Osteoblast (primary cell): Measurements from ENCODE around the gene EDIL3. TPM values are rescaled to one million over a fixed set of nuclear protein-coding genes. Genes with fewer than 3 reads are reported as not detected.
"Not testable (repeated sequence)": the region's sequence is repeated elsewhere in the genome, so short reads cannot be mapped to it uniquely, and the experiment has no call there.

Experiments
- DNase-seq: peaks from one replicate; pipeline ENCODE4 v3.0.0; 2011; ENCODE audit warnings: low spot score, mixed read lengths; ENCODE audit not compliant: insufficient read length; ENCODE audit errors: missing footprints
- H2AFZ ChIP-seq: 2 replicates; pipeline ENCODE4 v1.6.0; 2011; ENCODE audit warnings: mild to moderate bottlenecking, low read length
- H3K27ac ChIP-seq: 2 replicates; pipeline ENCODE4 v1.5.1; 2011; ENCODE audit warnings: mild to moderate bottlenecking, low read depth, low read length, moderate library complexity
- H3K27me3 ChIP-seq: 2 replicates; pipeline ENCODE4 v1.6.0; 2012; ENCODE audit warnings: mild to moderate bottlenecking, control low read depth, inconsistent platforms, low read length, moderate library complexity; ENCODE audit not compliant: insufficient read depth
- H3K36me3 ChIP-seq: 2 replicates; pipeline ENCODE4 v1.5.1; 2011; ENCODE audit warnings: mild to moderate bottlenecking, low read length, control low read depth, moderate library complexity; ENCODE audit not compliant: insufficient read depth
- H3K4me1 ChIP-seq: 2 replicates; pipeline ENCODE4 v1.5.1; 2011; ENCODE audit warnings: mild to moderate bottlenecking, low read length, control low read depth, moderate library complexity; ENCODE audit not compliant: insufficient read depth
- H3K4me2 ChIP-seq: 2 replicates; pipeline ENCODE4 v1.6.0; 2011; ENCODE audit warnings: mild to moderate bottlenecking, low read length; ENCODE audit not compliant: insufficient read depth
- H3K4me3 ChIP-seq: fragments of 200-600 bp; sonication (generic); 3 replicates; pipeline ENCODE4 v1.5.1; 2012; ENCODE audit warnings: mild to moderate bottlenecking, low read length, inconsistent platforms; ENCODE audit not compliant: insufficient read depth
- H3K79me2 ChIP-seq: 2 replicates; pipeline ENCODE4 v1.6.0; 2012; ENCODE audit warnings: mild to moderate bottlenecking, low read length, control low read depth, inconsistent platforms; ENCODE audit not compliant: insufficient read depth
- H3K9me3 ChIP-seq: 2 replicates; pipeline ENCODE4 v1.5.1; 2011; ENCODE audit warnings: low read depth, low read length, control low read depth
- H4K20me1 ChIP-seq: 2 replicates; pipeline ENCODE4 v1.6.0; 2012; ENCODE audit warnings: mild to moderate bottlenecking, low read length, control low read depth; ENCODE audit not compliant: insufficient read depth
- total RNA-seq: library from RNA; depleted of rRNA; stranded (reverse); fragments of >200 nt; gene quantifications from 2 replicates; pipeline ENCODE4 v1.2.3, GENCODE V29; 2012
- TF ChIP-seq, protein P1 (sequence below): IDR thresholded peaks from 2 replicates; pipeline ENCODE4 v1.5.1; 2011; ENCODE audit warnings: mild to moderate bottlenecking, low read depth, low read length, moderate library complexity; ENCODE audit errors: extremely low read depth

EDIL3 gene
- total RNA-seq, 1 donor: 366 TPM

DNA sequence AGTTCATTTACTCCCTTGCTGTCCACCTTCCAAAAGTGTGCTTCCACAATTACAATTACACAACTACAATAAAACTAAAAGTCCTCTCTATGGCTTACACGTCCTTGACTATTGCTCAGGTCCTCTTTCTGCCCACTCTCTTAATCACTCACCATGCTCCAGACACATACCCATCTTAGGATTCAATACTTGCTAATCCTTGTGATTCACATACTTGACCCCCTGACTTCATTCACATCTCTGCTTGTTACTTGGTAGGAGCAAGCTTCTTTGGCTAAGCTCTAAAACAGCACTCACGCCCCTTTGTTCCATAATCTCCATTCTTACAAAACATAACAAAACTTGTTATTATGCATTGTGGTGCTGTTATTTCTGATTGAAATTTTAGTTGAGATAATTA, 215.8 kb downstream of the EDIL3 start:
- no peaks in the 10 kb centered on the region for H4K20me1 ChIP-seq
- no peaks in the 10 kb centered on the region for H3K27me3 ChIP-seq
- H3K4me3 ChIP-seq: no peak overlapping the region
- H3K9me3 ChIP-seq: no peaks in the 10 kb centered on the region
- no peak overlapping the region for H3K4me2 ChIP-seq
- no peak overlapping the region for H3K27ac ChIP-seq
- no peak overlapping the region for H2AFZ ChIP-seq
- H3K79me2 ChIP-seq: peaks cover 10% of the 10 kb centered on the region
- TF ChIP-seq, protein P1, sequence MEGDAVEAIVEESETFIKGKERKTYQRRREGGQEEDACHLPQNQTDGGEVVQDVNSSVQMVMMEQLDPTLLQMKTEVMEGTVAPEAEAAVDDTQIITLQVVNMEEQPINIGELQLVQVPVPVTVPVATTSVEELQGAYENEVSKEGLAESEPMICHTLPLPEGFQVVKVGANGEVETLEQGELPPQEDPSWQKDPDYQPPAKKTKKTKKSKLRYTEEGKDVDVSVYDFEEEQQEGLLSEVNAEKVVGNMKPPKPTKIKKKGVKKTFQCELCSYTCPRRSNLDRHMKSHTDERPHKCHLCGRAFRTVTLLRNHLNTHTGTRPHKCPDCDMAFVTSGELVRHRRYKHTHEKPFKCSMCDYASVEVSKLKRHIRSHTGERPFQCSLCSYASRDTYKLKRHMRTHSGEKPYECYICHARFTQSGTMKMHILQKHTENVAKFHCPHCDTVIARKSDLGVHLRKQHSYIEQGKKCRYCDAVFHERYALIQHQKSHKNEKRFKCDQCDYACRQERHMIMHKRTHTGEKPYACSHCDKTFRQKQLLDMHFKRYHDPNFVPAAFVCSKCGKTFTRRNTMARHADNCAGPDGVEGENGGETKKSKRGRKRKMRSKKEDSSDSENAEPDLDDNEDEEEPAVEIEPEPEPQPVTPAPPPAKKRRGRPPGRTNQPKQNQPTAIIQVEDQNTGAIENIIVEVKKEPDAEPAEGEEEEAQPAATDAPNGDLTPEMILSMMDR: no peak
- no peak for DNase-seq
- no peaks in the 10 kb centered on the region for H3K4me1 ChIP-seq
- H3K36me3 ChIP-seq: peaks cover 3% of the 10 kb centered on the region

DNA sequence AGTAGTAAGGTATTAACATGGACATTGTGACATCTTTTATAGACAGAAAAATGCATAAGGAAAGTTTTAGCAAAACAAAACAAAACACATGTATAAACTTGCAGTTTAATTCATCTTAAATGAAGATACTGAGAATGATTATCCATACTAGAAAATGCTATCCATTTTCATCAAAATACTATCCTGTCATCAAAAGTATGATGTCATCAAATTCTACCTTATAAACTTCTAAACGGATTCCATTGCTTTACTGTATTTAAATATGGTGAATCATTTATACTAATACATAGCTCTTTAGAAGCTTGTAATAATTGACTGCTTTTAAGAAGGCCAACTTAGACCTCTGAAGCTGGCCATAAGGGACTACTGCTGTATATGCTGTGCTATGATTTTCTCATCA, 221.0 kb downstream of the EDIL3 start:
- Histone ChIP-seq H3K9me3 (no peaks in the 10 kb centered on the region), H3K27ac (no peak overlapping the region), H3K4me2 (no peak overlapping the region), H3K27me3 (no peaks in the 10 kb centered on the region), H4K20me1 (no peaks in the 10 kb centered on the region), H3K4me1 (no peaks in the 10 kb centered on the region), H3K79me2 (peaks cover 9% of the 10 kb centered on the region), H3K36me3 (peaks cover 7% of the 10 kb centered on the region), H2AFZ (no peak overlapping the region), H3K4me3 (no peak overlapping the region)
- TF ChIP-seq, protein P1: no peak
- no peak for DNase-seq

DNA sequence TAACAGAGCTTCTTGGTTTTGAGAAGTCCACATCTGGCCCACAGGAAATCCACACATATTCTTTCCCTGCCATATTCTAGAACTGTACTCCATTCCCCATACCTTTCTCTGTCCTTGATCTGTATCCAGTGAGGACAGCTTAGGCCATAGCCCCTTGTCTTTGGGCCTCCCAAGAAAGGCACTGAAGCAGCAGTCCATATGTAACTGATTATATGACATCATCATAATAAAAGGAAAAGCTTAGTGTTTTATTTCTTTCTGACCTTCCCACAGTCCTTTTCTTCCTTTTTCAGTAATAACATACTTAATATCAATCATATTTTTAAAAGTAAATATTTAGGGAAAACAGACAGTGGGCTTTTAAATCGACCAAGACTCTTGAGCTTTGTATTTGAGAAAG, 222.0 kb downstream of the EDIL3 start:
- H3K9me3 ChIP-seq: no peaks in the 10 kb centered on the region
- no peak overlapping the region for H3K4me2 ChIP-seq
- H3K4me1 ChIP-seq: no peaks in the 10 kb centered on the region
- H4K20me1 ChIP-seq: no peaks in the 10 kb centered on the region
- peaks cover 7% of the 10 kb centered on the region for H3K36me3 ChIP-seq
- no peak overlapping the region for H3K4me3 ChIP-seq
- TF ChIP-seq, protein P1: no peak
- H3K79me2 ChIP-seq: peaks cover 7% of the 10 kb centered on the region
- no peak overlapping the region for H3K27ac ChIP-seq
- no peak for DNase-seq
- no peaks in the 10 kb centered on the region for H3K27me3 ChIP-seq
- no peak overlapping the region for H2AFZ ChIP-seq

DNA sequence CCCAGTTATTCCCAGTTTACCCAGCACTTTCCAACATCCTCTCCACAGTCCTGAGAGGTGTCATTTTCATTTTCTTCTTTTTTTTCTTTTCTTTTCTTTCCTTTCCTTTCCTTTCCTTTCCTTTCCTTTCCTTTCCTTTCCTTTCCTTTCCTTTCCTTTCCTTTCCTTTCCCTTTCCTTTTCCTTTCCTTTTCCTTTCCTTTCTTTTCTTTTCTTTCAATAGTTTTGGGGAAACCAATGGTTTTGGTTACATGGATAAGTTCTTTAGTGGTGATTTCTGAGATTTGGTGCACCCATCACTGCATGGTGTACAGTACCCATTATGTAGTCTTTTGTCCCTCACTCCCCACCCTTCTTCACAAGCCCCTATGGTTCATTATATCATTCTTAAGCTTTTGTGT, 224.0 kb downstream of the EDIL3 start:
- not testable (repeated sequence) for H3K4me2 ChIP-seq, H3K4me1 ChIP-seq, H2AFZ ChIP-seq, H3K27ac ChIP-seq, H4K20me1 ChIP-seq, H3K79me2 ChIP-seq, DNase-seq, H3K36me3 ChIP-seq, H3K4me3 ChIP-seq, H3K9me3 ChIP-seq, H3K27me3 ChIP-seq
